Limb (tissue), 2 donors: ENCODE results near the gene BANF2.
"Not testable (repeated sequence)": the region's sequence is repeated elsewhere in the genome, so short reads cannot be mapped to it uniquely, and the experiment has no call there.

Experiments used
- DNase-seq, 2 donors: peaks; one replicate each; pipeline ENCODE4 v3.0.0-alpha.2; 2016; ENCODE audit errors: extremely low spot score in 2 of 2

BANF2 gene

GRCh38 chr20:17682889-17683198 is 16.9 kb upstream of the BANF2 start:
- no peak for DNase-seq

DNA sequence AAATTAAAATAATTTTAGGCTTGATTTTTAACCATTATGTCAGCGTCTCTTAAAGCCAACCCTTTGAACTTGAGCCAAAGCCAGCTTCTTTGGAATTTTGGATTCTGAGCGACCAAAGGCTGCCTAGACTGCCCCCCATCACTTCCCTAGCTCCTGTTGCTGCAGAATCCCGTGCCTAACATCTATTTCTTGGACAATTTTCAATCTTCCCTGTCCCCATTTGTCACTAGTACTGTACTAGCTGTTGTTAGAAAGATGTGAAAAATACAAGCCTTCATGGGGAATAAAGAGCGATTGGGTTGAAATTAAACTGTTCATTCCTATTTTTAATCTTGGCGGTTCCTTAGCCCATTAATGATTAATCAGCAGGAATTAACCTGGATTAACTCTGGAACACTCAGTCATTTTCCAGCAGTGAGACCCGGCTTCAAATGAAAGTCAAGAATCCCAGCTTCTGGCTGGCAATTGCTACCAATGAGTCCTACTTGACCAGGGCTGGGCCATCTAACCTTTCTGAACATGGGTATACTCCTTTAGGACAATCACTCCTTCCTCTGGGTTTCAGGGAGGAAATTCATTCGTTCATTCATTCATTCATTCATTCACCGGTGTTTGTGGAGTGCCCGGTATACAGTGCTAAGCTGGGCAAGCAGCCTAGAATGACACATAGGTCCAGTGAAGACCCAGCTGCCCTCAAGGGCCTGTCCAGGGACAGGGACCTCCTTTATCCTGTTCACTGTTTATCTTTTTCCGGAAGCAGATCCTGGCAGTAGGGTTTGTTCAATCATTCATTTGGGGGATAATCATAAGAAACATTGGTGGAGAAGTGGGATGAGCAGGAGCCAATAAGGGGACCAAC is 16.3 kb upstream of the BANF2 start:
- no peak for DNase-seq

- DNase-seq = no peak
Observed at GRCh38 chr20:17684077-17684888, 15.5 kb upstream of the BANF2 start.

DNA sequence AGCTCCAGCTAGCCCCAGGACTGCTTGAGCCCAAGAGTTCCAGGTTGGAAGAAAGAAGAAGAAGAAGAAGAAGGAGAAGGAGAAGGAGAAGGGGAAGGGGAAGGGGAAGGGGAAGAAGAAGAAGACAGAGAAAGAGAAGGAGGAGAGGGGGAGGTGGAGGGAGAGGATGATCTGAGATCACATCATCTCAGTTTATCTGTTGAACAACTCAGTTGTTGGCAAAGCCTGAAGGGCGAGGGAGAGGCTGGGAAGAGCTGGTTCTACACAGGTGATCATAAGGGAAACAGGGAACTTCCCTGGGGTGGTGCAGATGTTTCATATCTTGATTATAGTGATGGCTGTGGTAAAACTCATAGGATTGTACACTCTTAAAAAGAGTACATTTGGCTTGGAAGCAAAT is 14.6 kb upstream of the BANF2 start:
- no peak for DNase-seq

DNA sequence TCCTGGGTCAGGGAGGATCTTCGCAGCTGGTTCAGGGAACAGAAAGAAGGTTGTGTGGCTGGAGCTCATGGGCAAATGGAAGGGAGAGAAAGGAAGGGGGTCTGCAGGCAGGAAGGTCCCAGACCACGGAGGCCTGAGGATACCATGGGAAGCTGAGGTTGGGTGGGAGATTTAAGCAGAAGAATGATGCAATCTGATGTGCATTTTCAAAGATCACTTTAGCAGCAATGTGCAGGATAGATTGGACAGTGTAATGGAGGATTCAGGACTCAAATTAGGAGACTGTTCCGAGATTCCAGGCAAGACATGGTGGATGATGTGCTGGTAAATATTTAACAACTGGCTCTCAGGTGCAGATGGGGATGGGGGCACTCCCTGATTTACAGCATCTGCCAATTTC is 12.0 kb upstream of the BANF2 start:
- DNase-seq = no peak

DNA sequence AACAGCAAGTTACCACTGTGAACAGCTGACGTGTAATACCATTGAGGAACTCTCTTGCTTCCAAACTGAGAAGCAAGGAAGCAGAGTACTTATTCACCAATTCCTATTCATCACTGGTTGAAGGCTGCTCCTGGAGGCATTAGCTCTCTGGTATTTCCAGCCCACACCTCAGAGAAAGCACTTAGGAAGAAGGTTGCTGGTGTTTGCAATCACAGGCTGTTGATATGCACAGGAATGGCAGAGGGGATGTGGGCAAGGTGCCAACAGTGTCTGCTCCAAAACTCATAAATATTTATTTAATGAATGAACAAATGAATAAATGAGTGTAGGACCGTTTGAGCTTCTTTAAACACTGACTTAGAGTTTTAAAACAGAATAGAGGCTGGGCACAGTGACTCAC is 10.8 kb upstream of the BANF2 start:
- DNase-seq = no peak

GRCh38 chr20:17690144-17690543 is 9.6 kb upstream of the BANF2 start:
- DNase-seq = no peak

GRCh38 chr20:17691758-17692157 is 8.0 kb upstream of the BANF2 start:
- no peak for DNase-seq

DNA sequence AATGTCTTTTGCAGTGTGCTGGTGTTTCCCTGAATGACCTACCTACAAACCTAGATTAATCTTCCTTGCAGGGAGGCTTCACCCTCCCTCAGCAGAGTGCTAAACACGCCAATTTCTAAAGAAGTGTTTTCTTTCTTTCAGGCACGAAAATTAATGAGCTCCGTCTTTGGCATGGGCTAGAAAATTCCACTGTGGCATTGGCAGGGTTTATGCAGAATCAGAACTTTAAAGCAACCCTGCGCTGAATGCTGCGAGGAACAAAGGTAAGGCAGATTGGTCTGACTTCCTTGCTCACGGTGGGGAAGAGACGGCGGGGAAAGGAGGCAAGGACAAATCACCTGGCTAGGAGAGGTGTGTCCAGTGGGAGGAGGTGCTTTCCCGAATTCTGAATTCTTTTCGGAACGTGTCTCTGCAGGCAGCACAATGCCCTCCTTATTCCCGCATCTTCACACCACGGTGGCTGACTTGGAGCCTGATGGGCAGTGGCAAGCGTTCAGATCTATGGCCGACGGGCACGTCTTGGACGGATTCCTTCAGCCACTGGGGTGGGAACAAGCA is 6.2 kb upstream of the BANF2 start:
- peak; percentile 24 to 39 for DNase-seq

- no peak for DNase-seq
Observed at GRCh38 chr20:17694767-17695166, 5.0 kb upstream of the BANF2 start.

DNA sequence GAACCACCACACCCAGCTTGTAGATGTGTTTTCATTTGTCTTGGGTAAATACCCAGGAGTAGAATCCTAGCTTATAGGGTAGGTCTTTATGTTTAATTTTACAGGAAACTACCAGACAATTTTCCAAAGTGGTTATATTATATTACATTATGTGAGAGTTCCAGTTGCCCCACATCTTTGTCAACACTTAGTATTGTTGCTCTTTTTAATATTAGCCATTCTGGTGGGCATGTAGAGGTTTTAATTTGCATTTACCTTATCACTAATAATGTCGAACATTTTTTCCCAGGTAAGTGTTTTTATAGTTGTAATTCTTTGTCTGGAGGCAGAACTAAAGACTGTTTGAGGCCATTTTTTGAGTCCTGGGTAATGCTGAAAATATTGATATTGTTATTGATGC is 3.5 kb upstream of the BANF2 start:
- DNase-seq = no peak

DNA sequence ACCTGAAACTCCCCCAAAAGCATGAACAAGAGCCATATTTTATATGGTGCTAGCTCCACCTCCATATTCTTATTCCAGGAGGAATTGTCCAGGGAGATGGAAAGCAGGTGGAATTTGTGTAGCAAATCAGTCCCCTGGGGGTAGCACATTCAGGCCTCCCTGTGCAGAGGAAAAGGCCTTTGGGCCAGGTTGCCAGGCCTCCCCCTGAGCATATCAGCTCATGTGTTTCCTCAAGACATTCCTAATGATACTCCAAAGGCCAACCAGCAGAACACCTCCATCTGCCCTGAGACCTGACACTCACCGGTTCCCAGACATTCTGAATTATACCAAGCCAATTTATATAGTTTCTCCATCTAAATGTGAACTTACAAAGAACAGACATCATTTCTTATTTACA is 2.6 kb upstream of the BANF2 start:
- no peak for DNase-seq

- DNase-seq = no peak
Observed at GRCh38 chr20:17698384-17698783, 1.4 kb upstream of the BANF2 start.

DNA sequence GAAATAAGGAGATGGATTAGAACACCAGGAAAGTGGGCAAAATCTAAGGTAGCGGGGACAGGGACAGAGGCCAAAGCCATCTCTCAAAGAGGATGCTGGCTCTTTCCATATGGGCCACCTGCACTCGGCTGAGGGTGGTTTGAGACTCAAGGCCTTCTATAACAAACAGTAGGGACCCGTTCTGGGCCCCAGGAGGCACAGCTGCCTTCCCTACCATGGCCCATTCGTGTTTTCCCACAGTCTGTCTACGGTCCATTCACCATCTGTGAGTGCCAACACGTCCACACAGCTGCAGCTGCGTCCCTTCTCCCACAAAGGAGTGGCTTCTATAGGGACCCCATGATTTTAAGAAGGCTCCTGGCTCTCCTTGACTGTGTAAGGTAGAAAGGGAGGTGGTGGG is 871 bp downstream of the BANF2 start:
- DNase-seq = no peak

DNA sequence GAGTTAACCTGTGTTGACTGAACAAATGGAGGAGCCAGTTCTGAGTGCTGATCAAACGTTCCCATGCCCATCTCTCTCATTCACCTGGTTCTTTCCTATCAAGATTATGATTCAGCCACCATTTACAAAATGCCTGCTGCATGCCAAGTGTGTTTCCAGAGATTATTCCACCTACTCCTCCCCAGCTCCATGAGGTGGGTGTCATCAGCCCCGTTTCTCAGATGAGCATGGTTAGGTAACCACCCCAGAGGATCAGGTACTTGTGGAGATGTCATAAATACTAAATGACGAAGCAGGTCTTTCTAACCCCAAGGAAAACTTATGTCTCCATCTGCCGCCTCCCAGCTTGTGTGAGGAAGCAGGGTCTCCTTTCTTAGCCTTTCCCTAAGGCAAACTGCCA is 2.1 kb downstream of the BANF2 start:
- no peak for DNase-seq

DNA sequence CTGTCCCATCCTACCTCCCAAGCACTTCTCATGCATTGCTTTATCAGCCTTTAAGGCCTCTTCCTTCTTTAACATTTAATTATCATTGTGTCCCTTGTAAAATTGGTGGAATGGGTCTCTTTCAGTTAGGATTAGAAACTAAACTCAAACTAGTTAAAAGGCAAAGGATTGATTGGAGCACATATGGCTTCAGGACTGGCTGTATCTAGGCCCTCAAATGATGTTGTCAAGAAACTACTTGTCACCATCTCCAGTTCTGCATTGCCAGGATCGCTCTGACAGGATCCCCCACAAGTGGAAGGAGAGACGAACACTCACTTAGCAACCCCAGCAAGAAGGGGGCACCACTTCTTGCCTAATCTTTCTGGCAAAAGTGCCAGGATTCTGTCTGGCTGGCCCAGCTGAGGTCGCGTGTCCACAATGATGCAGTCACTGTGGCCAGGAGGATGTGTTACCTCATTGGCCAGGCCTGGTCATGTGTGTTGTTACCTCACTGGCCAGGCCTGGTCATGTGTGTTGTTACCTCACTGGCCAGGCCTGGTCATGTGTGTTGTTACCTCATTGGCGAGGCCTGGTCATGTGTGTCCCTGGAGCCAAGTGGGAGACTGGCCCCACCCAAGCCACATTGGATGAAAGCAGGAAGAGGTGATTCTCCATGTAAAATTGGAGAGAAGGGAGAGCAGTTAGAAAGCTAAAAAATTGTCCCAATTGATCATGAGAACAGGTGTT is 5.0 kb downstream of the BANF2 start:
- no peak for DNase-seq

DNA sequence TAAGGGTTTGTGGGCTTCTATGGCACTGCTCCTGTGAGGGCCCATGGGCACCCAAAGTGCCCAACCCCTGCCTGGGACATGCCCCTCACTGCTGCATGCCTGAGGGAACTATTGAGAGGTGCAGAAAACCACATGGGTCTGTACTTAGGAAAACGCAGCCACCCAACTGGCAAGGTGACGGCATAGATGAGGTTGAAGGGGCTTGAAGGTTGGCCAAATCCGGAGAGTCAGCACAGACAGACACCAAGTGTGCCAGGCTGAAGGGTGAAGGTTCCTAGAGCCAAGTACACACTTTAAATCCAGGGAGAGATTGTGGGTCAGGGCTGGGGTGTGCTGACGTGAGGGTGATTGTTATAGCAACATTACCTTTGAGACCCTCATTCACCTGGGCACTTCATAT is 6.2 kb downstream of the BANF2 start:
- DNase-seq = no peak

DNA sequence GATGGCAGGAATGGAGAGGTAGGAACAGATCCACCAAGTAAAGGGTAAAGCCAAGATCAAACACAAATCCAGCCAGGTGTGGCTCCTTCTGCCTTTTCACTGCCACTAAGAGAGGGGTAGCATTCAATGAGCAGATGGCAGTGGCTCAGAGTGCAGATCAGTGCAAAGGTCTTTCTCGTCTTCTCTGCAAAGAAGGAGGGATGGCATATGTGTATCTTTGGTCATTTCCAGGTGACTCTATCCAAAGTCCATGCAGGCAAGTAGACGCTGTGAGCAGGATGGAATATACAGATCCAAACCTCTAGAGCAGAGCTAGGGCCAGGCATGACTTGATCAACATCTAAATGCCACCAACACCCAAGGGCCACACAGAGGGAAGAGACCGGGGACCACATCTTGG is 6.9 kb downstream of the BANF2 start:
- DNase-seq = no peak

GRCh38 chr20:17707951-17708350 is 8.2 kb downstream of the BANF2 start:
- DNase-seq = not testable (repeated sequence)

DNA sequence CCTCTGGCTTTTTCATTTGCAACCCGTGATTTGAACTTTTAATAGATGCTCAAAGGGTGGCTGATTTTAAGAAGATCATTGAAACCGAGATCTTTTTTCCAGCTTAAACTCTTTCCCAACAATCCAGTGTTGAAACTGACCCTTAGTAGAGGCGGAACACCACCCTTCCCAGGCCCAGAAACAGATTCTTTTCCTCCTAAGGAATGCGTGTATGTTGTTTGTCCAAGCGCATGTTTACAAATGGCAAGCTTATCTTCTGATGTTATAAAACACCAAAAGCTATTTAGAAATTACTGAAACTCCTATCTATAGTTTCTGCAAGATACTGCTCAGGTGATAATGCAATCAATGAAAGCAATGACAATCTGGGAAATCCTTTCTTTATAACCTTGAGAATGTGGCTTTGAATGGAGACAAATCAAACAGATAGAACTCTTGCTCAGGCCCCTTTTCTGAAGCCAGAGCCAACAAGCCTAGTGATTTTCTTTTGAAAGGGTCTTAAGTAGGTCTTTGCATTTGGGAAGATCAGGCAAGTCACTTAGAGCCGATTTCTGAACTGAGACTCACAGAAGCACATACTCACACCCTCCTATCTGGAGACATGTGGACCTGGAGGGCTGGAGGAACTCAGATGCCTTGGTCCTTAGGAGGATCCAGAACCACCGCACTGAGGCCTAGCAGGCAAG is 9.1 kb downstream of the BANF2 start:
- no peak for DNase-seq
